Measurements from ENCODE around the gene CMKLR1.

DNA sequence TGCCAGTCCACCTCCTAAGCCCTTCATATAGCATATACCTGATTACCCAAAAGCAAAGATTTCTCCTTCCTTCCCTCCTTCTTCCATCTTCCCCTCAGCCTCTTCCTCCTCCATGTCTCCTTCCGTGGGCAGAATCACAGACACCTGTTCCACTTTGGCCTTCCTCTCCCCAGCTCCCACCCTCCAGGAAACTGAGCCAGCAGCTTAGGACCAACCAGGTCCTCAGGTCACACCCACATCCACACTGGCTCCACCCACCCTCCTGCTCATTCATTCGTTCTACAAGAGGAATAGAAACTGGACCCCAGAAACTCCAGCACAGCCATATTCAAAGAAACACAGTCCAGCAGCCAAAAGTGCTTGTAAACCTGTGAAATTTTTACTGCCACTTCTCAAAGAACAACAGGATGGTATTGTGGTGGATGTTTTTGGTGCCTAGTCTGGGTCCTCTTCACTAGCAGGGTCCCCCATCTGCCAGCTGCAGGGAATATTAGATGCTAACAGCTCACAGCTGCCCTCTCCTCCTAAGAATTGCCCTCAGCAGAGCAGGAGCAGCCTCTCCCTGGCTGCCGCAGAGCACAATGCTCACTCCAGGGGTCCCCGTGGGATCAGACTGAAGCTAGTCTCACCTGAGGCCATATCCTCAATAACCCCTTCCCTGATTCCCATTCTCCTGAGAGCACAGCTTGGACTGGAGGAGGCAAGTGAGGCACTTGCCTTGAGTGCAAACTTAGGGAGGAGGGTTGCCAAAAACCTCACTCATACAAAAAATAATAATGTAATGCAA lies 18.4 kb downstream of the CMKLR1 start:
- TF ChIP-seq, protein P1, sequence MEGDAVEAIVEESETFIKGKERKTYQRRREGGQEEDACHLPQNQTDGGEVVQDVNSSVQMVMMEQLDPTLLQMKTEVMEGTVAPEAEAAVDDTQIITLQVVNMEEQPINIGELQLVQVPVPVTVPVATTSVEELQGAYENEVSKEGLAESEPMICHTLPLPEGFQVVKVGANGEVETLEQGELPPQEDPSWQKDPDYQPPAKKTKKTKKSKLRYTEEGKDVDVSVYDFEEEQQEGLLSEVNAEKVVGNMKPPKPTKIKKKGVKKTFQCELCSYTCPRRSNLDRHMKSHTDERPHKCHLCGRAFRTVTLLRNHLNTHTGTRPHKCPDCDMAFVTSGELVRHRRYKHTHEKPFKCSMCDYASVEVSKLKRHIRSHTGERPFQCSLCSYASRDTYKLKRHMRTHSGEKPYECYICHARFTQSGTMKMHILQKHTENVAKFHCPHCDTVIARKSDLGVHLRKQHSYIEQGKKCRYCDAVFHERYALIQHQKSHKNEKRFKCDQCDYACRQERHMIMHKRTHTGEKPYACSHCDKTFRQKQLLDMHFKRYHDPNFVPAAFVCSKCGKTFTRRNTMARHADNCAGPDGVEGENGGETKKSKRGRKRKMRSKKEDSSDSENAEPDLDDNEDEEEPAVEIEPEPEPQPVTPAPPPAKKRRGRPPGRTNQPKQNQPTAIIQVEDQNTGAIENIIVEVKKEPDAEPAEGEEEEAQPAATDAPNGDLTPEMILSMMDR (conservative IDR thresholded peaks at IDR 0.05 in 1 of 2, IDR thresholded peaks at IDR 0.05 in 1 of 2; ENCODE audit: low read depth in 1 of 2, low read length in 2 of 2), result no peak
- no peak for TF ChIP-seq EZH2 (IDR thresholded peaks at IDR 0.05; ENCODE audit: low read length, missing control alignments)

Measured in fibroblast of lung (primary cell).